ENCODE results near the gene CHURC1. TPM values are rescaled to one million over a fixed set of nuclear protein-coding genes. Genes with fewer than 3 reads are reported as not detected.

Gene CHURC1
- total and polyA plus RNA-seq, 2 of the 13 experiments (the other 11 are each of a cell fraction or from before 2014, with no cell fraction given) = 41.1 to 74.4 TPM

GRCh38 chr14:64947710-64948611 is 33.7 kb downstream of the CHURC1 start (continued):
- TF ChIP-seq ZNF574 (CRISPR knock-in tag; IDR thresholded peaks at IDR 0.05) (peak; percentile 71), MAX (IDR thresholded peaks at IDR 0.05) (peak; percentile 62; the same call in 1 of the 2 replicates), AHDC1 (CRISPR knock-in tag; IDR thresholded peaks at IDR 0.05; ENCODE audit: borderline replicate concordance) (0 out of 2 replicates have a peak, but pooled peaks have one; percentile 24), HIC2 (CRISPR knock-in tag; IDR thresholded peaks at IDR 0.05; ENCODE audit: low read depth) (peak; percentile 98), GATAD2A (CRISPR knock-in tag; IDR thresholded peaks at IDR 0.05) (peak; percentile 68), ZNF451 (CRISPR knock-in tag; IDR thresholded peaks at IDR 0.05) (0 out of 2 replicates have a peak, but pooled peaks have one; percentile 17), TAF1 (CRISPR knock-in tag; IDR thresholded peaks at IDR 0.05) (peak; percentile 17; the same call in 1 of the 2 replicates), ZNF891 (CRISPR knock-in tag; IDR thresholded peaks at IDR 0.05) (0 out of 2 replicates have a peak, but pooled peaks have one; percentile 35), ARID4A (CRISPR knock-in tag; IDR thresholded peaks at IDR 0.05; ENCODE audit: borderline replicate concordance) (peak; percentile 17), MIER2 (CRISPR knock-in tag; IDR thresholded peaks at IDR 0.05) (peak; percentile 29; the same call in 1 of the 2 replicates), YEATS2 (CRISPR knock-in tag; IDR thresholded peaks at IDR 0.05; ENCODE audit: borderline replicate concordance) (0 out of 2 replicates have a peak, but pooled peaks have one; percentile 31), TBX2 (CRISPR knock-in tag; IDR thresholded peaks at IDR 0.05; ENCODE audit: borderline replicate concordance) (peak; percentile 36; the same call in 1 of the 2 replicates)
